ENCODE data around the gene STK10.

DNA sequence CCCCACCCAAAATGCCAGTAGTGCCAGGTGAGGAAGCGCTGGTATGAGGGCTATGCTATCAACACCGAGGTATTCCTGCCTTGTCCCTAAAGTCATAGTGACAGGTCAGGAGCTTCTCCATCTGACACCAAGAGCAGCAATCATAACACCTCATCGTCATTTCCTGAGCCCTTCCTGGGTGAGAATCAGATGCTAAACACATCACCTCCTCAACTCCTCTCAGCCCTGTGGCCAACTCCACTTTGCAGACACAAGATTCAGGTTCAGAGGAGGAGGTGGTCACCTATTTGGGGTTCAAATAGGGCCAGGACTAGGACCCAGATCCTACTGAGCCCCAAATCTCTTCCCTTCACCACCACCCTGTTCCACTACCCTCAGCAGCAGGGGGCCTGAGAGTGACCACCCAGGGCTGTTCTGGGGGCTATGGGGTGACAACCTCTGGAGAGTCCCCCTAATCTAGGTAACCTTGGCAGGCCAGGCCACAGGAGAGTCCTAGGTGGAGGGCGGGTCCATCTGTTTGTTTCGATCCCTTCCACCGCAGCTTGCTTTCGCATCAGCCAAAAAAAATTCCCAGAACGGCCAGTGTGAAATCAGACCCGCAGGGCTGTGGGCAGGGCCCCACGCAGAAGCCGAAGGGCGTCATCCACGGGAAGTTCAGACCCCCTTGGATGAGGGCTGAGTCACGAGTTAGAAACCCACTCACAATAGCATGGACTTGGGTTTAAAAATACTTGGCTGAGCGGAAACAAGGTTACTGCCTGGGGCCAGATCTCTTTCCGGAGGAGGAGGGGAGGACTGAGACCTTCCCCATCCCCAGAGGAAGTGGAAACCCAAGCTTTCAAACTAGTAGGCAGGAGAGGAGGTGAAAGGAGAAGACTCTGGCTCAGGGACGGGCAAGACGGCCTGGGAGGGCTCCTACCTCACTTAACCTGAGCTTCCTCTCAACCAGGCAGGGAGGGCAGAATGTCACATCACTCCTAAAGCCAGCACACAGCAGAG is 8.7 kb downstream of the STK10 start:
- TF ChIP-seq, protein P1, sequence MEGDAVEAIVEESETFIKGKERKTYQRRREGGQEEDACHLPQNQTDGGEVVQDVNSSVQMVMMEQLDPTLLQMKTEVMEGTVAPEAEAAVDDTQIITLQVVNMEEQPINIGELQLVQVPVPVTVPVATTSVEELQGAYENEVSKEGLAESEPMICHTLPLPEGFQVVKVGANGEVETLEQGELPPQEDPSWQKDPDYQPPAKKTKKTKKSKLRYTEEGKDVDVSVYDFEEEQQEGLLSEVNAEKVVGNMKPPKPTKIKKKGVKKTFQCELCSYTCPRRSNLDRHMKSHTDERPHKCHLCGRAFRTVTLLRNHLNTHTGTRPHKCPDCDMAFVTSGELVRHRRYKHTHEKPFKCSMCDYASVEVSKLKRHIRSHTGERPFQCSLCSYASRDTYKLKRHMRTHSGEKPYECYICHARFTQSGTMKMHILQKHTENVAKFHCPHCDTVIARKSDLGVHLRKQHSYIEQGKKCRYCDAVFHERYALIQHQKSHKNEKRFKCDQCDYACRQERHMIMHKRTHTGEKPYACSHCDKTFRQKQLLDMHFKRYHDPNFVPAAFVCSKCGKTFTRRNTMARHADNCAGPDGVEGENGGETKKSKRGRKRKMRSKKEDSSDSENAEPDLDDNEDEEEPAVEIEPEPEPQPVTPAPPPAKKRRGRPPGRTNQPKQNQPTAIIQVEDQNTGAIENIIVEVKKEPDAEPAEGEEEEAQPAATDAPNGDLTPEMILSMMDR (IDR thresholded peaks at IDR 0.05; ENCODE audit: low read length): no peak
- TF ChIP-seq EZH2 (IDR thresholded peaks at IDR 0.05; ENCODE audit: borderline replicate concordance, low read length): no peak
